PC-3 (cell line): Measurements from ENCODE around the gene PCDHGA8.

Source experiments
- EZH2 ChIP-seq: fragments of 300-600 bp; sonication (generic); IDR thresholded peaks from one replicate; pipeline ENCODE4 v1.6.1; 2017; ENCODE audit warnings: antibody characterized with exemption, mild to moderate bottlenecking, low read length; ENCODE audit not compliant: unreplicated experiment
- EZH2phosphoT487 ChIP-seq: fragments of 300-600 bp; sonication (generic); IDR thresholded peaks from 2 replicates; pipeline ENCODE4 v1.6.1; 2018; ENCODE audit warnings: mild to moderate bottlenecking, antibody characterized with exemption, low read length, borderline replicate concordance
- TF ChIP-seq, protein P1 (sequence below): fragments of 300-600 bp; sonication (generic); conservative IDR thresholded peaks from 2 replicates; pipeline ENCODE4 v1.5.1; 2017; ENCODE audit warnings: antibody characterized with exemption, low read depth, mild to moderate bottlenecking, low read length

DNA sequence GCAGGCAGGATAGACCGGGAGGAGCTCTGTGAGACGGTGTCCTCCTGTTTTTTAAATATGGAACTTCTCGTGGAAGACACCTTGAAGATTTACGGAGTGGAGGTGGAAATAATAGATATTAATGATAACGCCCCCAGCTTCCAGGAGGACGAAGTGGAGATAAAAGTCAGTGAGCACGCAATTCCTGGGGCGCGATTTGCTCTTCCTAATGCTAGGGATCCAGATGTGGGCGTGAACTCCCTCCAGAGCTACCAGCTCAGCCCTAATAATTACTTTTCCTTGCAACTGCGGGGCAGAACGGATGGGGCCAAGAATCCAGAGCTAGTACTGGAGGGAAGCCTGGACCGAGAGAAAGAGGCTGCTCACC, 29.0 kb downstream of the PCDHGA8 start:
- TF ChIP-seq, protein P1, sequence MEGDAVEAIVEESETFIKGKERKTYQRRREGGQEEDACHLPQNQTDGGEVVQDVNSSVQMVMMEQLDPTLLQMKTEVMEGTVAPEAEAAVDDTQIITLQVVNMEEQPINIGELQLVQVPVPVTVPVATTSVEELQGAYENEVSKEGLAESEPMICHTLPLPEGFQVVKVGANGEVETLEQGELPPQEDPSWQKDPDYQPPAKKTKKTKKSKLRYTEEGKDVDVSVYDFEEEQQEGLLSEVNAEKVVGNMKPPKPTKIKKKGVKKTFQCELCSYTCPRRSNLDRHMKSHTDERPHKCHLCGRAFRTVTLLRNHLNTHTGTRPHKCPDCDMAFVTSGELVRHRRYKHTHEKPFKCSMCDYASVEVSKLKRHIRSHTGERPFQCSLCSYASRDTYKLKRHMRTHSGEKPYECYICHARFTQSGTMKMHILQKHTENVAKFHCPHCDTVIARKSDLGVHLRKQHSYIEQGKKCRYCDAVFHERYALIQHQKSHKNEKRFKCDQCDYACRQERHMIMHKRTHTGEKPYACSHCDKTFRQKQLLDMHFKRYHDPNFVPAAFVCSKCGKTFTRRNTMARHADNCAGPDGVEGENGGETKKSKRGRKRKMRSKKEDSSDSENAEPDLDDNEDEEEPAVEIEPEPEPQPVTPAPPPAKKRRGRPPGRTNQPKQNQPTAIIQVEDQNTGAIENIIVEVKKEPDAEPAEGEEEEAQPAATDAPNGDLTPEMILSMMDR, result no peak
- no peak for TF ChIP-seq EZH2
- no peak for TF ChIP-seq EZH2phosphoT487
